HFF-Myc (cell line): ENCODE measurements around the gene GALNT7.

Source experiments
- DNase-seq: peaks from one replicate; pipeline ENCODE4 v3.0.0-alpha.2; 2011; ENCODE audit warnings: low read depth; ENCODE audit errors: extremely low read depth
- H3K4me3 ChIP-seq: replicated peaks from 2 replicates; pipeline ENCODE4 v1.5.1; 2011; ENCODE audit warnings: low read depth, mild to moderate bottlenecking, control low read depth, low read length
- TF ChIP-seq, protein P1 (sequence below): IDR thresholded peaks from 2 replicates; pipeline ENCODE4 v1.5.1; 2012; ENCODE audit warnings: mild to moderate bottlenecking, low read depth, low read length, control low read depth; ENCODE audit errors: missing control alignments

The GALNT7 gene

DNA sequence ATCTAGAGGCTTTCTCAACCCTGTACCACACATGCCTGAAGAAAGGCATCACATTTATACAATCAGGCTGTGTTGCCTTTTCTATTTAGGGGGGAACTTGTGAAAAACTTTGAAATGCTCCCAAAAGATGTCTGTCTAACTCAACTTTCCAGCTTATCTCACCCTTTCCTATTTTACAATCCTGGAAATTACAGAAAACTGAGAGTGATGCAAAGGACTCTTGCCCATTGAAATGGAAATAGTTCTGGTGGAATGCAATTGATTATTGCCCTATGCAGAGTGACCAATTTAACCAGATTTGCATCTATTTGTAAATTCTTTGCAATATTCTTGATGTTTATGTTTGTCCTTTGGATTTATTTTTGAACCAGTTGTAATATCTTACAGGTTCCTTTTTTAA is 77.3 kb downstream of the GALNT7 start:
- DNase-seq, result no peak
- TF ChIP-seq, protein P1, sequence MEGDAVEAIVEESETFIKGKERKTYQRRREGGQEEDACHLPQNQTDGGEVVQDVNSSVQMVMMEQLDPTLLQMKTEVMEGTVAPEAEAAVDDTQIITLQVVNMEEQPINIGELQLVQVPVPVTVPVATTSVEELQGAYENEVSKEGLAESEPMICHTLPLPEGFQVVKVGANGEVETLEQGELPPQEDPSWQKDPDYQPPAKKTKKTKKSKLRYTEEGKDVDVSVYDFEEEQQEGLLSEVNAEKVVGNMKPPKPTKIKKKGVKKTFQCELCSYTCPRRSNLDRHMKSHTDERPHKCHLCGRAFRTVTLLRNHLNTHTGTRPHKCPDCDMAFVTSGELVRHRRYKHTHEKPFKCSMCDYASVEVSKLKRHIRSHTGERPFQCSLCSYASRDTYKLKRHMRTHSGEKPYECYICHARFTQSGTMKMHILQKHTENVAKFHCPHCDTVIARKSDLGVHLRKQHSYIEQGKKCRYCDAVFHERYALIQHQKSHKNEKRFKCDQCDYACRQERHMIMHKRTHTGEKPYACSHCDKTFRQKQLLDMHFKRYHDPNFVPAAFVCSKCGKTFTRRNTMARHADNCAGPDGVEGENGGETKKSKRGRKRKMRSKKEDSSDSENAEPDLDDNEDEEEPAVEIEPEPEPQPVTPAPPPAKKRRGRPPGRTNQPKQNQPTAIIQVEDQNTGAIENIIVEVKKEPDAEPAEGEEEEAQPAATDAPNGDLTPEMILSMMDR, result no peak
- no peak overlapping the region for H3K4me3 ChIP-seq

DNA sequence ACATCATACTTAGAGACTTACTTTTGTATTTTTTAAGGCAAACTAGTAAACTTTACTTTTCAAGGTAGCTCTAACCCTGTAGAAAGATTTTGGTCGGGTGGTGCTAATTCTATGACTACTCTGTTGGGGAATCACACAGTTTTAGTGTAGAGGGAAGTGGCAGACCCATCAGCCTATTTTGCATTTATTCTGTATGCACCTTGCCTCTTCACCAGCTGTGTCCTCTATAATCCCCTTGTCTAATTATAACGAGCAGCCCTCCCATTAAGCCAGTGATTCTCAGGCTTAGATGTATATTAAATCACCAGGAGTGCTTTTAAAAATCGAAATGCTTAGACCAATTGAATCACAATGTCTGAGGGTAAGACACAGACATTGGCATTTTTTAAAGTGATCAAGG is 78.1 kb downstream of the GALNT7 start:
- no peak for DNase-seq
- TF ChIP-seq, protein P1, result no peak
- no peak overlapping the region for H3K4me3 ChIP-seq

DNA sequence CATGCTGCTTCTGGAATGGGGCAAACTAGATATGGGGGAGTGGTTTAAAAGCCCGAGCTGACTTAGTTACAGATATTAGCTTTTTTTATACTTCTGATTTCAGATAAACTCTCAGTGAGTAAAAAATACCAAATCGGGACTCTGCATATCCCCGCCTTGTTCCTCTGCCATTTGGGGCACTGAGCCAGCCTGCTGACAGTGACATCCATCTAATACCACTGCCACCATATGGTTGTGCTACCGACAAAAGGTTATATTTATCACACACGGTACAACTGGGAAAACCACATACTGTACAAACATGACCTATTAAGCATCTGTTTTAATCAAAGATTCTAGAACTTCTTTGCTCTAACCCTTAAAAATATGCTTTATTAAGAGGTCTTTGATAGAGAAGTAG is 78.7 kb downstream of the GALNT7 start:
- no peak overlapping the region for H3K4me3 ChIP-seq
- no peak for DNase-seq
- TF ChIP-seq, protein P1, result no peak

DNA sequence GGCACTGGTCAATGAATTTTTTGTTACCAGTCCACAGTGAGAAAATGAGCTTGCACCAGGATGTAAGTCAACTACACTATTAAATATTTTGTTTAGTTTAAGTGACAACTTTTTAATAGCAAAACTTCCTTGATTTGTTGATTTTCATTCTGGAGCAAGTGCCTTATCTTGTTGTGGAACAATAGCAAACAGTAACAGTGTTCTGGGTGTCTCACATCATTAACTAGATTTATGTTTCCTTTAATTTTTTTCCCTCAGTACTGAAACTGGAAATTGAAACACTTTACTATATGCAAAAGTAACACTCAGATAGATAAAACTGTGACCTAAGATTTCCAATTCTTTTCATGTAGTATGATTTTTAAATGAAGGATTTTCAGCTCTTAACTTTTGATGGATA is 80.1 kb downstream of the GALNT7 start:
- no peak for DNase-seq
- H3K4me3 ChIP-seq, result no peak overlapping the region
- TF ChIP-seq, protein P1, result no peak

DNA sequence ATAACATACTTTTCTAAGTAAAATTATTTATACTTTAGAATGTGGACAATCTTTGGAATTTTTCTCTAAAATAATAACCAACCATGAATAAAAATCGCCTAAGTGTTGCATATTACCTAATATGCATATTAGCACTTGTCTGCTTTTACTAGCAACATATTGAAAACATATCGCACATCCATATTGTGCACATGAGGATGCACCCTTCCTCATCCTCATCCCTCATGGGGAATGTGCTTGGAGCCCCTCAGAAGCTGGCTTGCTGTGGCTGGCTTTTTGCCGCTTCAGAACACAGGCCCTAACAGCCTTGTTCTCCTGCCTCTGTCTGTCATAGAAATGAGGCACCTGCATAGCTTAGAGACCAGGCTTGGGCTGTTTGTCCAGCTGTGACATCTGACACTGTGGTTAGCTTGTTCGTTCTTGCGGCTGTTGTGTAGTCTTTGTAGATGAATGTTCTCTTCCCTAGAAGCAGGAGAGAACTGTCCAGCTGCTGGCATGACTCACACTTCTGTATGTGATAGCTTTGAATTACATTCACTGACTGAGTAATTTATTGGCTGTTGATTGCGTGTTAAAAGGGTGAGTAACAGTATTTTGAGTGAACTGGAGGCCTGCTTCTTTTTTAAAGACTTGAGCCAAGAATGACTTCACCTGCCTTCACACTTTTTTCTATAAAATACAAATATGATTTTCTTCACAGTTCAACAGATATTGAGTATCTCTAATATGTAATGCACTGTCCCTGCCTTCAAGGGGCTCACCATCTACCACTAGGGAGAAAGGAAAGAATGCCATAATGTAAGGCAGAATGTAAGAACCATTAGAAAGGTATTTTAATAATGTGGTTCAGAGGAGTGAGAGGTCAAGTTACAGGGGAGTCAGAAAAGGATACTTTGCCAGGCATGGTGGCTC is 83.7 kb downstream of the GALNT7 start:
- peak; percentile 97 for DNase-seq
- TF ChIP-seq, protein P1, result no peak
- no peak overlapping the region for H3K4me3 ChIP-seq

DNA sequence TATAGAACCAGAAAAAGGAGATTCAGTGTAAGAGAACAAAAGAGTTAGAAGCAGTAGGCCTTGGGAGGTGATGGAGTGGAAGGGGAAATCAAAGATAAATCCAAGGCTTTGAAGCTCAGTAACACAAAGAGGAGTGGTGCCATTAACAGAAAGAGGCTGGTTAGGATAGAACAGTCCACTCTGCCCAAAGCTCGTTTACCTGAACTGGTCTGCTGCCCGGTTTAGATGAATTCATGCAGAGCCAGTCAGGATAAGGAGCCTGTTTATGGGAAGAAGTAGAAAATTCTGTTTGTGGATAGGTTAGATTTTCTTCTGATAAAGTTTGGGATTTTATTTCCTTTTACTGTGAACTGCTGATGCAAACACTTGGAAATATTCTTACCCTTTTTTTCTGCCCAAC is 85.0 kb downstream of the GALNT7 start:
- no peak overlapping the region for H3K4me3 ChIP-seq
- no peak for DNase-seq
- TF ChIP-seq, protein P1, result no peak
